HepG2 (cell line): ENCODE measurements around the gene MRPS5. TPM values are rescaled to one million over a fixed set of nuclear protein-coding genes. Genes with fewer than 3 reads are reported as not detected.

Source experiments
- ARID2 ChIP-seq: sonication (generic); formaldehyde crosslinking; IDR thresholded peaks from 2 replicates; pipeline ENCODE4 v1.8.1; 2022; ENCODE audit warnings: mild to moderate bottlenecking, missing genetic modification reagents, borderline replicate concordance
- CREM ChIP-seq, 2 experiments: sonication (generic) in 1 of 2; formaldehyde crosslinking in 1 of 2; IDR thresholded peaks; 2 replicates each; pipeline versions ENCODE4 v1.4.0 to v1.6.1; 2016 to 2020; ENCODE audit warnings: antibody characterized with exemption in 1 of 2, mild to moderate bottlenecking in 1 of 2, missing genetic modification reagents in 1 of 2
- GTF2F1 ChIP-seq: fragments of 150-350 bp; IDR thresholded peaks from 2 replicates; pipeline ENCODE4 v1.6.1; 2014; ENCODE audit warnings: low read length
- KLF15 ChIP-seq: sonication (generic); formaldehyde crosslinking; IDR thresholded peaks from 2 replicates; pipeline ENCODE4 v1.8.1; 2023; ENCODE audit warnings: borderline replicate concordance, mild to moderate bottlenecking, inconsistent platforms, missing genetic modification reagents, mixed read lengths
- MAF1 ChIP-seq: sonication (generic); formaldehyde crosslinking; IDR thresholded peaks from 2 replicates; pipeline ENCODE4 v1.5.0; 2020; ENCODE audit warnings: missing genetic modification reagents, borderline replicate concordance
- MIXL1 ChIP-seq: IDR thresholded peaks from 2 replicates; pipeline ENCODE4 v1.6.1; 2016
- MXD1 ChIP-seq: sonication (generic); formaldehyde crosslinking; IDR thresholded peaks from 2 replicates; pipeline ENCODE4 v1.4.0; 2020; ENCODE audit warnings: mild to moderate bottlenecking, missing genetic modification reagents
- MXI1 ChIP-seq: IDR thresholded peaks from 3 replicates; pipeline ENCODE4 v1.6.1; 2012; ENCODE audit warnings: low read depth, low read length, inconsistent platforms, borderline replicate concordance
- PAWR ChIP-seq: sonication (generic); formaldehyde crosslinking; IDR thresholded peaks from 2 replicates; pipeline ENCODE4 v1.4.0; 2020; ENCODE audit warnings: missing genetic modification reagents, mild to moderate bottlenecking, borderline replicate concordance
- SP5 ChIP-seq: IDR thresholded peaks from 2 replicates; pipeline ENCODE4 v1.6.1; 2016; ENCODE audit warnings: low read depth, borderline replicate concordance
- TP53 ChIP-seq: sonication (generic); formaldehyde crosslinking; conservative IDR thresholded peaks from 2 replicates; pipeline ENCODE4 v1.4.0; 2020; ENCODE audit warnings: missing genetic modification reagents
- YEATS4 ChIP-seq: sonication (generic); formaldehyde crosslinking; IDR thresholded peaks from 2 replicates; pipeline ENCODE4 v1.4.0; 2020; ENCODE audit warnings: missing genetic modification reagents, borderline replicate concordance
- ZFP1 ChIP-seq: IDR thresholded peaks from 2 replicates; pipeline ENCODE4 v1.6.1; 2016
- ZIK1 ChIP-seq: sonication (generic); formaldehyde crosslinking; IDR thresholded peaks from 2 replicates; pipeline ENCODE4 v1.5.0; 2020; ENCODE audit warnings: mild to moderate bottlenecking, low read depth, missing genetic modification reagents, borderline replicate concordance
- ZNF101 ChIP-seq: sonication (generic); formaldehyde crosslinking; IDR thresholded peaks from 2 replicates; pipeline ENCODE4 v1.4.0; 2020; ENCODE audit warnings: mild to moderate bottlenecking, low read depth, missing genetic modification reagents, borderline replicate concordance
- ZNF367 ChIP-seq: sonication (generic); formaldehyde crosslinking; IDR thresholded peaks from 2 replicates; pipeline ENCODE4 v1.4.0; 2020; ENCODE audit warnings: missing genetic modification reagents, borderline replicate concordance
- ZNF431 ChIP-seq: sonication (generic); formaldehyde crosslinking; IDR thresholded peaks from 2 replicates; pipeline ENCODE4 v1.9.0; 2022; ENCODE audit warnings: missing genetic modification reagents, low read depth, mild to moderate bottlenecking, borderline replicate concordance
- ZNF674 ChIP-seq: sonication (generic); formaldehyde crosslinking; IDR thresholded peaks from 2 replicates; pipeline ENCODE4 v1.5.0; 2020; ENCODE audit warnings: low read depth, mild to moderate bottlenecking, missing genetic modification reagents
- ZNF784 ChIP-seq: sonication (generic); formaldehyde crosslinking; IDR thresholded peaks from 2 replicates; pipeline ENCODE4 v1.5.1; 2020; ENCODE audit warnings: missing genetic modification reagents, mild to moderate bottlenecking, borderline replicate concordance
- polyA plus RNA-seq, 8 experiments: library from polyadenylated mRNA; depleted of rRNA in 3 of 8; stranded (reverse) in 7 of 8; unstranded in 1 of 8; fragments of >200 nt; fragmentation: Illumina TruSeq in 4 of 8; extraction: Trizol in 4 of 8; gene quantifications; 2 replicates each; pipeline versions ENCODE4 v1.2.1 to v1.2.3, GENCODE V29; 2011 to 2016; ENCODE audit warnings: low read depth in 4 of 8, missing spikeins in 1 of 8, mixed read lengths in 1 of 8; ENCODE audit not compliant: insufficient read depth in 1 of 8
- total RNA-seq, 5 experiments: library from RNA; depleted of rRNA; stranded (reverse); fragments of >200 nt; fragmentation: Illumina TruSeq; extraction: Trizol; gene quantifications; 2 replicates each; pipeline ENCODE4 v1.2.3, GENCODE V29; 2016; ENCODE audit warnings: low read depth in 1 of 5
- TF ChIP-seq, protein P1 (sequence below): sonication (generic); formaldehyde crosslinking; conservative IDR thresholded peaks from 2 replicates; pipeline ENCODE4 v1.4.0; 2020; ENCODE audit warnings: mild to moderate bottlenecking, missing genetic modification reagents, moderate library complexity
- TF ChIP-seq, protein P2 (sequence below): sonication (generic); formaldehyde crosslinking; IDR thresholded peaks from 2 replicates; pipeline ENCODE4 v1.4.0; 2020; ENCODE audit warnings: missing genetic modification reagents
- TF ChIP-seq, protein P3 (sequence below): sonication (generic); formaldehyde crosslinking; IDR thresholded peaks from 2 replicates; pipeline ENCODE4 v1.5.1; 2020; ENCODE audit warnings: missing genetic modification reagents, mild to moderate bottlenecking, borderline replicate concordance

Gene MRPS5
- total and polyA plus RNA-seq, 2 of the 13 experiments (the other 11 are each of a cell fraction or from before 2014, with no cell fraction given): 98.8 to 134 TPM

DNA sequence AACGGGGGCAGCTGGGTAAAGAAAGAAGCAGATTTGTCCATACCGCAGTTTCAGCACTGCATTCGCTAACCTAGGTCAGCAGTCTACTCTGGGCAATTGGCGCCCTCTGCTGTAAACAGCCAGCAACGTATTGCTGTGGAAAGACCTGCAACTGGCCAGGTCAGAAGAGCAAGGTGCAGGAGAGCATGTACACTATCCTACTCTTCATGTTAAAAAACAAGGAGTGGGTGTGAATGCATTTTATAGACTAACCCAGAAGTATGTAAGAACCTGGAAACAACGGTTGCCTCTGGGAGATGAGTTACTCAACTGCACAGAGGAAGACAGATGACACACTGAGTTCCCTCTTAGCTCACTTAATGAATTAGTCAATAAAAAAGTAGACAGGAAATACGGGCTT lies 6.2 kb downstream of the MRPS5 start (continued):
- TF ChIP-seq, protein P1, sequence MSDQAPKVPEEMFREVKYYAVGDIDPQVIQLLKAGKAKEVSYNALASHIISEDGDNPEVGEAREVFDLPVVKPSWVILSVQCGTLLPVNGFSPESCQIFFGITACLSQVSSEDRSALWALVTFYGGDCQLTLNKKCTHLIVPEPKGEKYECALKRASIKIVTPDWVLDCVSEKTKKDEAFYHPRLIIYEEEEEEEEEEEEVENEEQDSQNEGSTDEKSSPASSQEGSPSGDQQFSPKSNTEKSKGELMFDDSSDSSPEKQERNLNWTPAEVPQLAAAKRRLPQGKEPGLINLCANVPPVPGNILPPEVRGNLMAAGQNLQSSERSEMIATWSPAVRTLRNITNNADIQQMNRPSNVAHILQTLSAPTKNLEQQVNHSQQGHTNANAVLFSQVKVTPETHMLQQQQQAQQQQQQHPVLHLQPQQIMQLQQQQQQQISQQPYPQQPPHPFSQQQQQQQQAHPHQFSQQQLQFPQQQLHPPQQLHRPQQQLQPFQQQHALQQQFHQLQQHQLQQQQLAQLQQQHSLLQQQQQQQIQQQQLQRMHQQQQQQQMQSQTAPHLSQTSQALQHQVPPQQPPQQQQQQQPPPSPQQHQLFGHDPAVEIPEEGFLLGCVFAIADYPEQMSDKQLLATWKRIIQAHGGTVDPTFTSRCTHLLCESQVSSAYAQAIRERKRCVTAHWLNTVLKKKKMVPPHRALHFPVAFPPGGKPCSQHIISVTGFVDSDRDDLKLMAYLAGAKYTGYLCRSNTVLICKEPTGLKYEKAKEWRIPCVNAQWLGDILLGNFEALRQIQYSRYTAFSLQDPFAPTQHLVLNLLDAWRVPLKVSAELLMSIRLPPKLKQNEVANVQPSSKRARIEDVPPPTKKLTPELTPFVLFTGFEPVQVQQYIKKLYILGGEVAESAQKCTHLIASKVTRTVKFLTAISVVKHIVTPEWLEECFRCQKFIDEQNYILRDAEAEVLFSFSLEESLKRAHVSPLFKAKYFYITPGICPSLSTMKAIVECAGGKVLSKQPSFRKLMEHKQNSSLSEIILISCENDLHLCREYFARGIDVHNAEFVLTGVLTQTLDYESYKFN (CRISPR knock-in tag): no peak
- TF ChIP-seq YEATS4 (CRISPR knock-in tag) (no peak), PAWR (CRISPR knock-in tag) (no peak), ZNF431 (CRISPR knock-in tag) (no peak), GTF2F1 (no peak), CREM (IDR thresholded peaks at IDR 0.05) (no peak), CREM (CRISPR knock-in tag; IDR thresholded peaks at IDR 0.05) (no peak), ZNF101 (CRISPR knock-in tag) (no peak), TP53 (CRISPR knock-in tag) (no peak), ZIK1 (CRISPR knock-in tag) (no peak), SP5 (CRISPR knock-in tag) (no peak), ARID2 (CRISPR knock-in tag) (no peak), ZNF674 (CRISPR knock-in tag) (no peak), MXI1 (no peak), MAF1 (CRISPR knock-in tag) (no peak), ZFP1 (no peak), MIXL1 (CRISPR knock-in tag) (no peak), ZNF367 (CRISPR knock-in tag) (no peak), ZNF784 (no peak), KLF15 (CRISPR knock-in tag) (no peak), MXD1 (CRISPR knock-in tag) (no peak)
- TF ChIP-seq, protein P2, sequence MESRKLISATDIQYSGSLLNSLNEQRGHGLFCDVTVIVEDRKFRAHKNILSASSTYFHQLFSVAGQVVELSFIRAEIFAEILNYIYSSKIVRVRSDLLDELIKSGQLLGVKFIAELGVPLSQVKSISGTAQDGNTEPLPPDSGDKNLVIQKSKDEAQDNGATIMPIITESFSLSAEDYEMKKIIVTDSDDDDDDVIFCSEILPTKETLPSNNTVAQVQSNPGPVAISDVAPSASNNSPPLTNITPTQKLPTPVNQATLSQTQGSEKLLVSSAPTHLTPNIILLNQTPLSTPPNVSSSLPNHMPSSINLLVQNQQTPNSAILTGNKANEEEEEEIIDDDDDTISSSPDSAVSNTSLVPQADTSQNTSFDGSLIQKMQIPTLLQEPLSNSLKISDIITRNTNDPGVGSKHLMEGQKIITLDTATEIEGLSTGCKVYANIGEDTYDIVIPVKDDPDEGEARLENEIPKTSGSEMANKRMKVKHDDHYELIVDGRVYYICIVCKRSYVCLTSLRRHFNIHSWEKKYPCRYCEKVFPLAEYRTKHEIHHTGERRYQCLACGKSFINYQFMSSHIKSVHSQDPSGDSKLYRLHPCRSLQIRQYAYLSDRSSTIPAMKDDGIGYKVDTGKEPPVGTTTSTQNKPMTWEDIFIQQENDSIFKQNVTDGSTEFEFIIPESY (CRISPR knock-in tag): peak; percentile 96
- TF ChIP-seq, protein P3, sequence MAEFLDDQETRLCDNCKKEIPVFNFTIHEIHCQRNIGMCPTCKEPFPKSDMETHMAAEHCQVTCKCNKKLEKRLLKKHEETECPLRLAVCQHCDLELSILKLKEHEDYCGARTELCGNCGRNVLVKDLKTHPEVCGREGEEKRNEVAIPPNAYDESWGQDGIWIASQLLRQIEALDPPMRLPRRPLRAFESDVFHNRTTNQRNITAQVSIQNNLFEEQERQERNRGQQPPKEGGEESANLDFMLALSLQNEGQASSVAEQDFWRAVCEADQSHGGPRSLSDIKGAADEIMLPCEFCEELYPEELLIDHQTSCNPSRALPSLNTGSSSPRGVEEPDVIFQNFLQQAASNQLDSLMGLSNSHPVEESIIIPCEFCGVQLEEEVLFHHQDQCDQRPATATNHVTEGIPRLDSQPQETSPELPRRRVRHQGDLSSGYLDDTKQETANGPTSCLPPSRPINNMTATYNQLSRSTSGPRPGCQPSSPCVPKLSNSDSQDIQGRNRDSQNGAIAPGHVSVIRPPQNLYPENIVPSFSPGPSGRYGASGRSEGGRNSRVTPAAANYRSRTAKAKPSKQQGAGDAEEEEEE (CRISPR knock-in tag): no peak
